Heart left ventricle (tissue), 16 donors: ENCODE results near the gene DNAJC18. TPM values are rescaled to one million over a fixed set of nuclear protein-coding genes. Genes with fewer than 3 reads are reported as not detected.

Experiments
- ATAC-seq, 4 donors: fragments of 200-7000 bp; cut with Tn5 transposase; one replicate each; pipeline ENCODE4 v1.9.1; 2020 to 2022; ENCODE audit warnings: moderate library complexity in 4 of 4, mild to moderate bottlenecking in 3 of 4, moderate number of reproducible peaks in 1 of 4
- DNase-seq, 5 donors: peaks; one replicate each; pipeline ENCODE4 v3.0.0-alpha.2; 2020
- H3K27ac ChIP-seq, 12 donors: fragments of 200-600 bp; sonication (generic) in 4 of 12; one replicate each; pipeline versions ENCODE4 v1.5.0 to v1.8.0; 2016 to 2022; ENCODE audit warnings: mild to moderate bottlenecking in 2 of 12
- H3K27me3 ChIP-seq, 9 donors: fragments of 200-600 bp; sonication (generic) in 2 of 9; one replicate each; pipeline versions ENCODE4 v1.5.1 to v1.8.0; 2016 to 2022; ENCODE audit warnings: mild to moderate bottlenecking in 3 of 9
- H3K36me3 ChIP-seq, 9 donors: fragments of 200-600 bp; sonication (generic) in 2 of 9; one replicate each; pipeline versions ENCODE4 v1.5.0 to v1.8.0; 2018 to 2022; ENCODE audit warnings: mild to moderate bottlenecking in 2 of 9
- H3K4me1 ChIP-seq, 12 donors: fragments of 200-600 bp; sonication (generic) in 4 of 12; one replicate each; pipeline versions ENCODE4 v1.5.0 to v1.8.0; 2016 to 2022; ENCODE audit warnings: mild to moderate bottlenecking in 3 of 12
- H3K4me3 ChIP-seq, 12 donors: fragments of 200-600 bp; sonication (generic) in 4 of 12; one replicate each; pipeline versions ENCODE4 v1.5.0 to v1.8.0; 2017 to 2022; ENCODE audit warnings: mild to moderate bottlenecking in 9 of 12, moderate library complexity in 4 of 12
- H3K9me3 ChIP-seq, 12 donors: fragments of 200-600 bp; sonication (generic) in 4 of 12; one replicate each; pipeline versions ENCODE4 v1.5.0 to v1.8.0; 2016 to 2022; ENCODE audit warnings: mild to moderate bottlenecking in 1 of 12
- POLR2A ChIP-seq, 2 donors: fragments of 450-650 bp; IDR thresholded peaks; one replicate each; pipeline ENCODE4 v1.6.1; 2017; ENCODE audit warnings: antibody characterized with exemption in 2 of 2, mild to moderate bottlenecking in 2 of 2, moderate library complexity in 2 of 2
- WGBS, 4 donors: extraction: QIAGEN DNeasy Blood & Tissue Kit in 2 of 4; methylation state at CpG; one replicate each; pipeline versions ENCODE4 v1.1.5 to v1.1.7; 2013 to 2018; 5-methylcytosine and 5-hydroxymethylcytosine counted together
- intact Hi-C, 10 donors: fragments of 100-400 bp; cut with DNase I; formaldehyde crosslinking; loops; one replicate each; pipeline versions ENCODE4 v1.11.1 to v1.14.2; 2022
- polyA plus RNA-seq, 2 donors: library from polyadenylated mRNA; stranded (reverse); fragments of 200-250 nt; gene quantifications; one replicate each; pipeline ENCODE4 v1.2.3, GENCODE V29; 2013
- total RNA-seq, 9 donors: library from RNA; depleted of rRNA in 2 of 9; stranded (reverse); fragments of >200 nt in 2 of 9; fragmentation: NEBNext Ultra II Directional in 3 of 9; extraction: Animal tissue kit (Norgen Biotek cat#: 25700) in 3 of 9; gene quantifications; one replicate each; pipeline versions ENCODE4 v1.1.0 to v1.2.4, GENCODE V29; 2016 to 2023
- TF ChIP-seq, protein P1 (sequence below), 12 donors: fragments of 200-600 bp; sonication (generic) in 4 of 12; IDR thresholded peaks; one replicate each; pipeline versions ENCODE4 v1.5.0 to v1.8.0; 2018 to 2022; ENCODE audit warnings: antibody characterized with exemption in 12 of 12, mild to moderate bottlenecking in 5 of 12
- donor health status: ischemic (EF 13 %, LVEDD 7.1; RV severe dilation, severe dysfunction).
- donor health status: healthy with polysubstance abuse.
- donor health status: DM: no; HTN: yes; CAD: no.
- donor health status: DM: no; HTN: no; CAD: no.
- donor health status: ischemic (EF 25% LVEDD 6.9; RV normal size, moderate dysfunction).
- donor health status: ischemic (EF 25% LVEDD 5.7; RV mildly dilated, moderate dysfunction).
- donor health status: healthy.
- donor health status: DM: yes; HTN: yes; CAD: no.
- donor health status: ischemic (EF 35%, LVEDD 5.7; RV mildly dilated, moderate dysfunction).
- donor health status: nonischemic (EF 11% LVEDD 7.7; RV severe dilation, severe dysfunction).
- donor health status: DM: yes; HTN: yes; CAD: no.
- donor health status: PGD.
- donor health status: ischemic (EF 29% LVEDD 5.4; RV normal size, mild dysfunction).
- donor health status: nonischemic (EF 23%, LVEDD 6.1; RV moderate dilation, normal function).

DNAJC18 gene
- total and polyA plus RNA-seq, 11 donors, result 4.0 to 17.8 (median 9.1) TPM

GRCh38 chr5:139475865-139476617, 36.7 kb upstream of the DNAJC18 start:
- peaks cover 0 to 87% (median 46%) of the 10 kb centered on the region in 12 donors for H3K4me1 ChIP-seq
- TF ChIP-seq POLR2A (IDR thresholded peaks at IDR 0.05), result no peak
- TF ChIP-seq, protein P1, sequence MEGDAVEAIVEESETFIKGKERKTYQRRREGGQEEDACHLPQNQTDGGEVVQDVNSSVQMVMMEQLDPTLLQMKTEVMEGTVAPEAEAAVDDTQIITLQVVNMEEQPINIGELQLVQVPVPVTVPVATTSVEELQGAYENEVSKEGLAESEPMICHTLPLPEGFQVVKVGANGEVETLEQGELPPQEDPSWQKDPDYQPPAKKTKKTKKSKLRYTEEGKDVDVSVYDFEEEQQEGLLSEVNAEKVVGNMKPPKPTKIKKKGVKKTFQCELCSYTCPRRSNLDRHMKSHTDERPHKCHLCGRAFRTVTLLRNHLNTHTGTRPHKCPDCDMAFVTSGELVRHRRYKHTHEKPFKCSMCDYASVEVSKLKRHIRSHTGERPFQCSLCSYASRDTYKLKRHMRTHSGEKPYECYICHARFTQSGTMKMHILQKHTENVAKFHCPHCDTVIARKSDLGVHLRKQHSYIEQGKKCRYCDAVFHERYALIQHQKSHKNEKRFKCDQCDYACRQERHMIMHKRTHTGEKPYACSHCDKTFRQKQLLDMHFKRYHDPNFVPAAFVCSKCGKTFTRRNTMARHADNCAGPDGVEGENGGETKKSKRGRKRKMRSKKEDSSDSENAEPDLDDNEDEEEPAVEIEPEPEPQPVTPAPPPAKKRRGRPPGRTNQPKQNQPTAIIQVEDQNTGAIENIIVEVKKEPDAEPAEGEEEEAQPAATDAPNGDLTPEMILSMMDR (IDR thresholded peaks at IDR 0.05), result no peak
- ATAC-seq (no peak), DNase-seq (peak in 1 of 5 donors; percentile 9)
- H3K9me3 ChIP-seq, result no peaks in the 10 kb centered on the region
- no peak overlapping the region for H3K4me3 ChIP-seq
- intact Hi-C loops, result no loop called here
- peak overlapping the region in 3 of 12 donors; percentile 29 to 59 (median 34) for H3K27ac ChIP-seq
- WGBS, 4 donors, result 79 to 88% (median 83%) methylated on average over 13 of the region's 13 CpGs
- no peaks in the 10 kb centered on the region for H3K27me3 ChIP-seq
- H3K36me3 ChIP-seq, result peaks cover 0 to 62% (median 56%) of the 10 kb centered on the region in 9 donors

- H3K27me3 ChIP-seq, result no peaks in the 10 kb centered on the region
- DNase-seq, result peak in 1 of 5 donors; percentile 23
- TF ChIP-seq, protein P1 (IDR thresholded peaks at IDR 0.05), result no peak
- TF ChIP-seq POLR2A (IDR thresholded peaks at IDR 0.05), result no peak
- H3K4me1 ChIP-seq, result peaks cover 0 to 87% (median 43%) of the 10 kb centered on the region in 12 donors
- peak overlapping the region in 5 of 12 donors; percentile 8 to 59 (median 29) for H3K27ac ChIP-seq
- 44 to 52% (median 48%) methylated on average over 13 of the region's 13 CpGs for WGBS, 4 donors
- H3K36me3 ChIP-seq, result peaks cover 0 to 54% (median 52%) of the 10 kb centered on the region in 9 donors
- no peak overlapping the region for H3K4me3 ChIP-seq
- no peaks in the 10 kb centered on the region for H3K9me3 ChIP-seq
- intact Hi-C loops, result no loop called here
- ATAC-seq, result peak in 3 of 4 donors; percentile 44 to 65 (median 44)
These were observed 35.8 kb upstream of the DNAJC18 start for GRCh38 chr5:139474890-139475791.

DNA sequence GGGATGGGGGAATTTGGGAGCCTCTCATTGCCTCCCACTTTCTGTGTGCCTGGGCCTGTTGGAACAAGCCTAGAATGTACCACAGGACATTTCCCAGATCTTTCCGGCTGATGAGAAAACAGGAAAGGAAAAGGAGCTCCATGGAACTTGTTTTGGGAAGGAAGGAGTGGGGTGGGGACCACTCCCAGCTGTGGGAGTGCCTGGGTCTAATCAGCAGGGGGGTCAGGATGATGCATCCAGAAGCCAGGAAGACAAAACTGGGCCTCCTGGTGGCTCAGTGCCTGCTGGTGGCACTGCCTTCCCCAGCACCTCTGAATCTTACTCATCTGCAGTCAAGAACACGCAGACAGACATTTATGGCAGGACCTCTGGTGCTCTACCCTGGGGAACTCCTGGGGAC, 34.2 kb upstream of the DNAJC18 start:
- H3K27me3 ChIP-seq, result no peaks in the 10 kb centered on the region
- WGBS, 4 donors, result 56 to 85% (median 71%) methylated on average over 2 of the region's 2 CpGs
- peaks cover 0 to 76% (median 34%) of the 10 kb centered on the region in 12 donors for H3K4me1 ChIP-seq
- peak; percentile 5 to 63 (median 27) for ATAC-seq
- H3K36me3 ChIP-seq, result peaks cover 0 to 39% (median 36%) of the 10 kb centered on the region in 9 donors
- TF ChIP-seq, protein P1 (IDR thresholded peaks at IDR 0.05), result no peak
- no peak for TF ChIP-seq POLR2A (IDR thresholded peaks at IDR 0.05)
- intact Hi-C loops, result no loop called here
- peak in 1 of 5 donors; percentile 25 for DNase-seq
- H3K4me3 ChIP-seq, result no peak overlapping the region
- peak overlapping the region in 11 of 12 donors; percentile 36 to 85 (median 70) for H3K27ac ChIP-seq
- H3K9me3 ChIP-seq, result no peaks in the 10 kb centered on the region
